ENCODE data around the gene HLA-DQB1.
"Not testable (repeated sequence)": the region's sequence is repeated elsewhere in the genome, so short reads cannot be mapped to it uniquely, and the experiment has no call there.

HLA-DQB1 gene

DNA sequence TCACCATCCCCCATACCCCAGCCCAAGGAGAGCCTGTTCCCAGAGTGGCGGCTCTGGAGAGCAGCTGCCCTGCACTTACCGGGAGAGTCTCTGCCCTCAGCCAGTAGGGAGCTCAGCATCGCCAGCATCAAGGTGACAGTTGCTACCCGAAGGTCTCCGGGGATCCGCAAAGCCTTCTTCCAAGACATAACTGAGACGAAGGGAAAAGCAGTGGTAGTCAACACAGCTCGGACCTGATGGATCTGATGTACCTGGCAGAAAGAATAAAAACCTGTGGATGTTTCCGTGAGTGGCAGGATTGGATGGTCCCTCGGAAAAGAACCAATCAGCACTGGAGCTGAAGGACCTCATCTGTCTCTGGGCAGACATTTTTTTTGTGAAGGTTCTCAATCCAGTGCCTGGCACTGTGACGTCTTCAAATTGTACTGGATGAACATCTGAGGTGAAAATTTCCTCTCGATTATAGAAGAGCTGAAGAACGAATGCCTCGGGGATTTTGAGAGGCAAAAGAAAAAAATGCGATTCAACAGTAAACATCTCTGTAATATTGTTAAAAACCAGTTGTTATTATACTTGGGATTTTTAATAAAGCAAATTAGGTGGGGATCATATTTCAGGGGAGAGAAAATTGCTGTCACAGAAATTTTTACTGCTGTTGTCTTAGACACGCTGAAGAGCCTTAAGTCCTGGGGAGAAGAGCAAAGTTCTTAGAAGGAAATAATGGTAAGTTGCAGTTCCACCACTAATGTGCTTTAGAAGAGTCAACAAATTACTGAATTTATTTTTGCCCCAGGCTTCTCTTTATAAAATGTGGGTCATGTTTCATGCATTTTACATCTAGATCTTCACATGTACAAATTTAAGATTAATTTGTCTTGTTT, at the start of gene HLA-DQB1:
Gene HLA-DQB1, minus strand, starts transcription at position 238 of the 881 bp plus-strand sequence. Its CDS starts 50 bp downstream, at position 188.
- no peak for DNase-seq

DNA sequence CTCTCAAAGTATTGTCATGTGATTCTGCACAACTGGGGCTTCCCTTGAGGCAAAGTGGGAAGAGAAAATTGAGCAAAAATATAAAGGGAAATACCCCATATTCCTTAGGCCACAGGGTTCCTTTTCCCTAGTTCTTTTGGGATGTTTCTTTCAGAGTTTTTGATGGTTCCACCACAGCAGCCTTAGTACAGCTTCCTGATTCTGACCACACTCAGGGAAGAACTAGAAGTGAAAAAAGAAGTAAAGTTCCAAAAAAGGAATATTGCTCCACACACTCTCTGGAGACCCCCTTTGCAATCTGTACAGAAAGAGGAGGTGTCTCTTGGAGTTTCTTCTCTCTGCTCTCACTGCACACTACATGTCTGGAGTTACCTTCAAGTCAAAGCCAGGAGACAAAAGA, 46.8 kb upstream of the HLA-DQB1 start:
- DNase-seq: no peak

DNA sequence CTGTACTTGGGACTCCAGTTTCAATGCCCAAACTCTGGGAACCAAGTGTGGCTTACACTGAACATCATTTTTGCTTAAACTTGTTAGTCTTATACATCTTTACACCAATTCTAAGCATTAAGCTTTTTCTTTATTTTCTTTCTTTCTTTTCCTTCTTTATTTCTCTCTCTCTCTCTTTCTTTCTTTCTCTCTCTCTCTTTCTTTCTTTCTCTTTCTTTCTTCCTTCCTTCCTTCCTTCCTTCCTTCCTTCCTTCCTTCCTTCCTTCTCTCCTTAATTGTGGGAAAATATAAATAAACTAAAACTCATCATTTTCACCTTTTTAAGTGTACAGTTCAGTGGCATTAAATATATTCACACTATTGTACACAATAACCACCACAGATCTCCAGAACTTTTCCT, 43.2 kb upstream of the HLA-DQB1 start:
- DNase-seq: no peak

DNA sequence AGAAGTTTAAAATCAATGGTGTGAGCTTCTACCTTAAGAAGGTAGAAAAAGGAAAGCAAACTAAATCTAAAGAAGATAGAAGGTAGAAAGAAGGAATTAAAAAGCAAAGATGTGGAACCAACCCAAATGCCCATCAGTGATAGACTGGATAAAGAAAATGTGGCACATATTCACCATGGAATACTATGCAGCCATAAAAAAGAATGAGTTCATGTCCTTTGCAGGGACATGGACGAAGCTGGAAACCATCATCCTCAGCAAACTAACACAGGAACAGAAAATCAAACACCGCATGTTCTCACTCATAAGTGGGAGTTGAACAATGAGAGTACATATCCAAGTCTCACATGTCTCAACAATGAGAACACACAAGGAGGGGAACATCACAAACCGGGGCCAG, 38.7 kb upstream of the HLA-DQB1 start:
- DNase-seq: not testable (repeated sequence)

DNA sequence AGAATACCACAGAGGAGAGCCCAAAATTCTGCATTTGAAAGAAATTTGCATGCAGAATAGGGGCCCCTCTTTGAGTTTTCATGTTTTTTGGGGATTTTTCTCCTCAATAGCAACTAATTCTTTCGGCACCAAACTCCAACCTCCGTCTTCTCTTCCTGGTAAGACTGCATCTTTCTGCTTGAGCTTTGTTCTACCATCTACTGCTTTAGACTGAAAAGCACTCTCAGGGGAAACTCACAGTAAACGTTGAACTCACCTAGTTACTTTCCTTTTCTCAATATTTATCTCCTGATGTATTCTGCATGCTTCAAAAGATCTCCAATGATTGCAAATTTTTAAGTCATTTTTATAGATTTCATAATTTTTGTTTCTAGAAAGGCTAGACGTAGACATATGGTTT, 36.9 kb upstream of the HLA-DQB1 start:
- no peak for DNase-seq

DNA sequence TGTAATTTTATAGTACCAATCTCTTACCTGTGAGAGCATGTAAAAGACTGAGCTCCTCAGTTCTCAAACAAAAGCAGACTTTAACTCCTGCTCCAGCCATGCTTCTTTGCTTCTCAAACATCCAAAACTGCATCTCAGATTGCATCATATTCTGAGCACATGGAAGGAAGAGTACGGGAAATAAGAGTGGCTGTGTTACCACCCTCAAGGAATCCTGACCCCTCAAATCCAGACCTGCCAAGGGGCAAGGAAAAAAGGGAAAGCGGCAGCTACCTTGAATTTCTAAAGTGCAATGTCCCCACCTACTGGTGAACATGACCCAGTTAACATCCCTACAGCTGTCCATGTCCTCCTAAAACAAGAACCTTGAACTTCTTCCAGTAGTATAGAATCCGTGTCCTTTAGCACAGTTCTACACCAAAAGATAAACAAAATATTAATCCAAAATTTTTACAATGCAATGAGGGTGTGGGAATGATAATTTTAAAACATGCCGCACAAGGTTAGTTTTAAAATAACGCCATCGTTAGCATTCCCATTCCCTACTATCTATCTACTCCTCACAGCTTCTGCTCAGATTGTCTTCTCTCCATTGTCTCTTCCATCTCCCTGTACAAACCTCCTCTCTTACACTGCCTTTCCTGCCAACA, 34.1 kb upstream of the HLA-DQB1 start:
- DNase-seq: no peak

DNA sequence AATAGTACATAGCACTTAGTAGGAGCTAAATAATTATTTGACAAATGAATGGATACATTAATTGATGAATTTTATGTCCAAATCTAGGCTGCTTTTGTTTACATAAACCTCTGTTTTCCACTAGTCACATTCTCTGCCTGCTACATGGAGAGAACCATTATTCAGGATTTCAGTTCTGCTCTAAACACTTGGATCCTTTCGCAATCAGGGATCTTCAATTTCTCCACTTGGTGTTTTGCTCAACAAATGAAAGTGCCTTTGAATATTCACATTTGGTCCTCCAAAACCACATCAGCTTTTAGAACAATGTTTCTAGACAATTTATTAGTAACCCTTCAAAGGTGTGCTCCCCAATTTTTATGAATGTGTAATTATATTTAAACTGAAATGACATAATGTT, 30.6 kb upstream of the HLA-DQB1 start:
- DNase-seq: no peak

DNA sequence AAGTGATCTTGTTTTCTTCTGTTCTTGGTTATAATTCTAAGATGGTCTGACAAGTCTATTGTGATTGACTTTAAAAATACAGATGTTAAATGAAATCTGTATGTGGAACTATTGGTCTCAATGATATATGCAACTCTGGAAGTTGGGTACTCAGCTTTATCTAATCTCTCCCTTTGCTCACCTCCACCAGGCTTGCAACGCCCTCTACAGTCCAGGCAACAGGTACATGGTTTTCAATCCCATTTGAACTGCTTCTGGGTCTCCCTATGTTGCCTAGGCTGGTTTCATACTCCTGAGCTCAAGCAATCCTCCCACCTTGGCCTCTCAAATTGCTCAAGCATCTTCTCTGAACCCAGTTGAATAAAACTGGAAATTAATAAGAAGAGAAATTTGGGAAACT, 25.6 kb upstream of the HLA-DQB1 start:
- DNase-seq: no peak

DNA sequence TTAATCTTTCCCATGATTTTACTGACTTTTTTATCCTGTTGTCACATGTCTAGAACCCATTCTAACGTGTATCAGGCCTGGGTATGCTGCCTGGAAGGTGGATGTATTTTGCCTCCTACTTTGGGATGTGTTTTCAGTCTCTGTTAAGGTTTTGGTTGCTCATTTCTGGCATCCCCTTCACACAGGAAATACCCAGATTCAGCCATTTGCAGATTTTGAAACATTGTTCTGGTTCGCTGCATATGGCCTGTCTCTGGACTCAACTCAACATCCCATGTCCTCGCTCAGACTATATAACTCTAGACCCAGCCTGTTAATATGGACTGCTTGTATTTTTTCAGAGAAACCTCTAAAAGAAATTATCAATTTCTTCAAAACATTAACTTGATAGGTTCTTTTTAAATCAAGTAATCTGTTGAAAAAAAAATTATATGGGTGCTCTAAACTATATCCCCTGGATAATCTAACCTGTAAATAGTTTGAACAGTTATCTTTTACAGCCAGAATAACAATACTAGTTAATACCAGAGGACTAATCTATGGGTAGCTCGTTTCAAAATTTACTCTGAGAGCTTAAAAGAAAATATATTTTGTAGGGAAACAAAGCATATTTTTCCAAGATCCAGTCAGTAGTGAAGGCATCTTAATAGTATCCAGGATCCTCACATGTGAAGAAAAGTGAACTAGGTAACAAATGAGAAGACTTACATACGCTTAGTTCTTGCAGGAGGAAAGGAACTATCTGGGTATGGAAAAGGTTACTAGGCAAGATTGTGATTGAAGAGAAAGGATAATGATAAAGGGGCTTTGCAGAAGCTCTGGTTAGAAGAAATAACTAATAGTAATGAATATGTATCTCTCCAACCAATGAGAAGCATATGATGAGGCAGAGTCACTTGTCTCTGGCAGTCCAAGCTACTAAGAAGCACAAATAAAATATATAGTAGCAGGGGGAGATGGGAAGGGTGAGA, 23.4 kb upstream of the HLA-DQB1 start:
- no peak for DNase-seq

DNA sequence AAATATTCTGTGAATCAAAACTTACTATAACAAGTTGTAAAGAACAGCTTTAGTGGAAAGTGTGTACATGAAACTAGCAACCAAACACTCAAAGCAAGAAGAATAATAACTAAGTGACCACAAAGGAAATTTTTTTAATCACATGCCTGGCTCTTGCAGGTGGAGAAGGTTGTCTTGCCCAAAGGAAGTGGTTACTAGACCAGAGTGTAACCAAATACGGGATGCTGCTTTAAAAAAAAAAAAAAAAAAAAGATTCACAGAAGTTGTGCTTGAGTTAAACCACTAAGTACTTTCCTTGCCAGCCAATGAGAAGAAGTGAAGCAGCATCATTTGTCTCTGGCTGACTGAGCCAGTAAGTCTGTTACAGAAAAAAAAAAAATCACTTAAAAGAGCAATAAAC, 19.1 kb upstream of the HLA-DQB1 start:
- no peak for DNase-seq

DNA sequence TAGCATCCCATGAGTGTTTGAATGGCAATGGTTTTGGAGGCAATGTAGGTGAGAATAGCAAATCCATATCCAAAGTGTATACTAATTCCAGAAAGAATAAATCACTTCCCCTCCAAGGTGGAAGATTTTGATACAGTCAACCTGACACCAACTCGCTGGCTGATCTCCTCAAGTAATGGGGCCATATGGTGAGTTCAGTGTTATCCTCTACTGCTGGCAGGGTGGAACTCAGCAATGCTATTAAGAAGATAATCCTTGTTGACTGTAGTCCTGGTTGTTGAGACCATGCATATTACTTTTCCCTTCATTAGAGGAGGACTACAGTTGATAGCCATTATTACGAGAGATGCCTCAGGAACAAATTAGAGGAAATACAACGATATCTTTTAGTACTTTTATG, 17.8 kb upstream of the HLA-DQB1 start:
- DNase-seq: no peak

DNA sequence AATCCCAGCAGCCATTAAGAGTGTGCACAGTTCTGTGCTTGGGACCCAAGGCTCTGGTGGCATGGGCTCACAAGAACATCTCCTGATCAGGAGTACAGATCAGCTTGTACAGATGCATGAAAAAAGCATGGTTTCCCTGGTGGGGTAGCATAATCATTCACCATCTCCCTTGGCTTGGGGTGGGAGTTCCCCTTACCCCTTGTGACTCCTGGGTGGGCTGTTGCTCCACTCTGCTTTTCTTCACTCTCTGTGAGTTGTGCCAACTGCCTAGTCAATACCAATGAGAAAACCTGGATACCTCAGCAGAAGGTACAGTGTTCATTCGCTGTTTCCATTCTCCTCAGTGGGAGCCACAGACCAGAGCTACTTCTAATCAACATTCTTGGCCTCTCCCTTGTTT, 13.6 kb upstream of the HLA-DQB1 start:
- no peak for DNase-seq

DNA sequence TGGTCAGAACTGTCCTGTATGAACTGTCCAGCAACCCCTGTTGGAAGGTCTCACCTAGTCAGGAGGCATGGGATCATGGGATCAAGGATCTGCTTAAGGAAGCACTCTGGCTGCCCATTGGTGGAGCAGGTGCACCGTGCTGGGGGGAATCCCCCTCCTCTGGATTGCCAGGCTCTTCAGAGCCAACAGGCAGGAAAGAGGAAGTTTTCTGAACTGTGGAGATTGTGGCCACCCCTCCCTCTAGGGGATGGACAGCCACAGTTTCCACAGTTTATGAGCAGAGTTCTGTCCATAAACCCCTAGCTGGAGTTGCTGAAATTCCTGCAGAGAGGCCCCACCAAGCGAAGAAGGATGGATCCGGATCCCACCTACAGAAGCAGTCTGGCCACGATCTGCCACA, 13.0 kb upstream of the HLA-DQB1 start:
- no peak for DNase-seq

DNA sequence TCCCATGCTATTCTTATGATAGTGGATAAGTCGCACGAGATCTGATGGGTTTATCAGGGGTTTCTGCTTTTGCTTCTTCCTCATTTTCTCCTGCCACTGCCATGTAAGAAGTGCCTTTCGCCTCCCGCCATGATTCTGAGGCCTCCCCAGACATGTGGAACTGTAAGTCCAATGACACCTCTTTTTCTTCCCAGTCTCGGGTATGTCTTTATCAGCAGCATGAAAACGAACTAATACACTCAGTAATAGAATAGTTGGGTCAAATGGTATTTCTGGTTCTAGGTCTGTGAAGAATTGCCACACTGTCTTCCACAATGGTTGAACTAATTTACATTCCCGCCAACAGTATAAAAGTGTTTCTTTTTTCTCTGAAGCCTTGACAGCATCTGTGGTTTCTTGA, 7.7 kb upstream of the HLA-DQB1 start:
- DNase-seq: not testable (repeated sequence)

DNA sequence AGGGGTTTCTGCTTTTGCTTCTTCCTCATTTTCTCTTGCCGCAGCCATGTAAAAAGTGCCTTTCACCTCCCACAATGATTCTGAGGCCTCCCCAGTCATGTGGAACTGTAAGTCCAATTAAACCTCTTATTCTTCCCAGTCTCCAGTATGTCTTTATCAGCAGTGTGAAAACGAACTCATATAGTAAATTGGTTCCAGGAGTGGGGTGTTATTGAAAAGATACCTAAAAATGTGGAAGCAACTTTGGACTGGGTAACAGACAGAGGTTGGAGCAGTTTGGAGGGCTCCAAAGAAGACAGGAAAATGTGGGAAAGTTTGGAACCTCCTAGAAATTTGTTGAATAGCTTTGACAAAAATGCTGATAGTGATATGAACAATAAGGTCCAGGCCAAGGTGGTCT, 5.5 kb upstream of the HLA-DQB1 start:
- DNase-seq: not testable (repeated sequence)

DNA sequence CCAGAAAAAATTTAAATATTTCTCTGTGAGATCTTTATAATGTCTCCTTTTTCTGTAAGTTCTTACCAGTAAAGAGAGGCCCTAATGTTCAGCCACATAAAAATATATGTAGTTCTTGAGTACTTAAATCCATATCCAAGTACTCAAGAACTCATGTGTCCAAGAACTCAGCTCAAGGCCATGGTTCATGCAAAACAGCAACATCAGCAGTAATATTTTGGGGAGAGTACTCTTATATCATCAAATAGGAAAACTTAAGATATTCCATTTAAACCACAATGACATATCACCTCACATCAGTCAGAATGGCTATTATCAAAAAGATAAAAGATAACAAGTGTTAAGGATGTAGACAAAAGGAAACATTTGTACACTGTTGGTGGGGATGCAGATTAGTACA, 3.4 kb upstream of the HLA-DQB1 start:
- no peak for DNase-seq

DNA sequence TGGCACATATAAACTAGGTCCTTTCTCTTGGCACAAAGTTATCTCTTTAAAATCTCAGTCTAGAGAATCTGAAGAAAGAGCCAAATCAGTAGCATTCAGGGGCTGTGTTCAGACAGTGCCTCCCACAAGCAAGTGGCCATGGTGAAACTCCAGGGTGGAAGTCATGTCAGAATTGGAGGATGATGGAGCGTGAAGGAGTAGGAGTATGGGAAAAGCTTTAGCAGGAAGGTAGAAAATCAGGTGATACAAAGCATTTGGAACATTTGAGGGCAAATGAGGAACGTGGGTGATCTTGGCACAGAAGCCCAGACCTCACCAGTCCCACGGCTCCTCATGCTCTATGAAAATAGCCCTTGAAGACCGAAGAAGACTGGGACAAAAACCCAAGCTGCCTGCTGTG, 2.8 kb upstream of the HLA-DQB1 start:
- no peak for DNase-seq

DNA sequence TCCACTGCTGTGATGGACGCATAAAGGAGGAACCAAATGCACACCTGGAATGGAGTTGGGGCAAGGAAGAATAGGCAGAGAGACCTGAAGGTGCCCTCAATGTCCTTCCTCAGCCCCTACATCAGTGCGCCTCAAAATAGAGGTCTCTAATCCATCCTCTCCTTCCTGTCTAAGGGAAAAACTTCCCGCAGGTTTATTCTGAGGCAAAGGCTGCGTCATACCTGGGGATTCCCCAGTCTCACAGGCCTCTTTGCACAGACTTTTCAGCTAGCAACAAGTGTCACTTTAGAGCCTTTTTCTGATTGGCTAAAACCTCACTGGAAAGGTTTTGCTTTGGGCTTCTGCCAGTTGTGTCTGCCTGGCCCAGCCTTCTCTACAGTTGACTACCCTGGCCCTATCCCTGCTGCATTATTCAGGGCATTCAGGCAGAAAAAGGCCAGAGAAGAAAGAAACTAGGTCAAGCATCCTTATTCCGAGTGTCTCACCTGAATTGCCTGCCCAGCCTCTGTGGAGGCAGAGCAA, 1.8 kb upstream of the HLA-DQB1 start:
- no peak for DNase-seq

DNA sequence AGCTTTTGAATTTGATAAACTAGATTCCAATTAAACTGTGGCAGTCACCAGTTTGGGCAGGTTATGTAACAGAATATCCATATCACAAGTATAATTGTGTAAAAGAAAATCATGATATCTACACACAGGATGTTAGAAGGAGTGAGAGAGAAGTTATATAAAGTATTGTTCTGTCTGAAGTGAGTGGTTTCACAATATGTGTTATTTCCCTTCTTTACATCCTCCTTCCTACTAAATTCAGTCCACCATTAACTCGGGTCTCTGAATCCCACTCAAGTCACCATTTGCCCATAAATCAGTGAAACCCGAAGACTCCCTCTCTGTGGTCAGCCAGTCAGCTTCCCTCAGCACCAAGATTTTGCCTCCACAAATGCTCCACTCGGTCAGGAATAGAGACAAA, 796 bp downstream of the HLA-DQB1 start:
- DNase-seq: no peak

DNA sequence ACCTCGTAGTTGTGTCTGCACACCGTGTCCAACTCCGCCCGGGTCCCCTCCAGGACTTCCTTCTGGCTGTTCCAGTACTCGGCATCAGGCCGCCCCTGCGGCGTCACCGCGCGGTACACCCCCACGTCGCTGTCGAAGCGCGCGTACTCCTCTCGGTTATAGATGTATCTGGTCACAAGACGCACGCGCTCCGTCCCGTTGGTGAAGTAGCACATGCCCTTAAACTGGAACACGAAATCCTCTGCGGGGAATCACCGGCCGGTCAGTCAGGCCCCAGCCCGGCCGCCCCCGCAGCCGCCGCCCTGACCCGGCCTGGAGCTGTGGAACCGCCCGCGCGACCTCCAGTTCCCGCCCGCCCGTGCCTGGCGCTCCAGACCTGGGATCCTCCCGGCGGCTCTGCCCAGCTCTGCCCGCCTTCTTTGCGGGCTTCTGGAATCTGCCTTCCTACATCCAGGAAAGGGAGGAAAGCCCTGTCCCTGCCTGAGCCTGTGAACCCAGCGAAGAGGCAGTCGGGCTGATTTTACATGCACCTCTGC, 1.6 kb downstream of the HLA-DQB1 start:
- DNase-seq: no peak

DNA sequence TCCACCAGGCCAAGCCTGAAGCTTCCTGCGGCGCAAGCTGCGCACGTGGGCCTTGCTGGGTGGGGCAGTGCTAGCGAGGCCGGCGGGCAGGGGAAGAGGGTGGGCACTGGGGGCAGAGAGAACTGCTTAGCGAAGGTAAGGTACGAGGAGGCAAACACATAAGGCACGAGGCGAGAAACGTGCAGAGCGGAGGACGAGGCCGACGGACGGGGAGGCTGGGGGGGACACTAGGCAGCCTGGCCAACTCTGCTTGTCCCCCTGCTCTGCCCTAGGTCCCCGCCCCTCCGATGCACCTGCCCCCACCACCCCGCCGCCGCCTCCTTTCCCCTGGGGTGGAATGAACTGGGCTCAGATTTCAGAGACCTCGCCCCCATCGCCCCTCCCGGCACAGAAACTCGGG, 2.1 kb downstream of the HLA-DQB1 start:
- no peak for DNase-seq

DNA sequence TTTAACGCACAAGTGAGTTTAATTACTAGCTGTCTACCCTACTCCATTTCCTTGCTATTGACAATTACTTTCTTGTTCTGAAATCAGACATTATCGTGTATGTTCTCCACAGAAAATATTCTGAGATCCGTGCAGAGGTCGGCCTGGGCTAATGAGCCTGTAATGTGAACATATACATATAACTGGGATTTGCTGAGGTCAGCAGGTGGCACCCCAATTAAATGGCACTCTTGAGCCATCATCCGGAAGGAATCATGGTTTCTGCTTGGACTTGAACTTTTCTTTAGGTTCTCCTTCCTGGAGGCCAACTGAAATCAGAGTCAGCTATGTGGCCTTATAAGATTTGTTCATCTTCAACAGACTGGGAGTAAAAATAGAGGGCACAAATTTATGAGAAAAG, 3.6 kb downstream of the HLA-DQB1 start:
- no peak for DNase-seq

DNA sequence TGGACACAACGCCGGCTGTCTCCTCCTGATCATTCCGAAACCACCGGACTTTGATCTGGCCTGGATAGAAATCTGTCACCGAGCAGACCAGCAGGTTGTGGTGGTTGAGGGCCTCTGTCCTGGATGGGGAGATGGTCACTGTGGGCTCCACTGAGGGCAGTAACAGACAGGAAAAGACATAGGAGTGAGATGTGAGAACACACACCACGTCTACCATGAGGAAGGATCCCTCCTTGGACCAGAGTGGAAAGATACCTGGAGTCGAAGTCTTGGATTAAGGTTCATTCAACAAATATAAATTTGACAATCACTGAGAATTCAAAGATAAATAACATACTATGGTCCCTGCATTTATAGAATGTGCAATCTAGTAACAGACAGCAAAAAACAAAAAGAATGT, 4.4 kb downstream of the HLA-DQB1 start:
- DNase-seq: no peak
